OCI-M1 (cell line): ENCODE measurements around the gene NAIF1.

Experiments
- DNase-seq: peaks from one replicate; lab custom pipeline; 2025; lab: John Stamatoyannopoulos, UW

The NAIF1 gene

DNA sequence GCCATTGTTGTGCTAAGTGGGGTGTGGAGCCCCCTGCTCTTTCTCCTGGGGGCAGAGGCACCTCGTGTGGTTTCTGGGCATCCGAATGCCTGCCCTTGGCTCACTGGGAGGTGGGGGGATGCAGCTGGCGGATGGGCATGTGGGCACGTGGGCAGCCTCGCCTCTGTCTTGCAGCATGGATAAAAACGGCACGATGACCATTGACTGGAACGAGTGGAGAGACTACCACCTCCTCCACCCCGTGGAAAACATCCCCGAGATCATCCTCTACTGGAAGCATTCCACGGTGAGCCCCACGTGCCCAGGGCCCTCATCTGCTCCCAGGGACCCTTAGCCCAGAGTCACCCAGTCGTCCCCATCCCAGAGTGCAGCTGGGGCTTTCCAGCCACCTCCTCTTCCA is 35.1 kb upstream of the NAIF1 start:
- DNase-seq, result no peak

- no peak for DNase-seq
Measured at GRCh38 chr9:128101690-128102089, 34.6 kb upstream of the NAIF1 start.

DNA sequence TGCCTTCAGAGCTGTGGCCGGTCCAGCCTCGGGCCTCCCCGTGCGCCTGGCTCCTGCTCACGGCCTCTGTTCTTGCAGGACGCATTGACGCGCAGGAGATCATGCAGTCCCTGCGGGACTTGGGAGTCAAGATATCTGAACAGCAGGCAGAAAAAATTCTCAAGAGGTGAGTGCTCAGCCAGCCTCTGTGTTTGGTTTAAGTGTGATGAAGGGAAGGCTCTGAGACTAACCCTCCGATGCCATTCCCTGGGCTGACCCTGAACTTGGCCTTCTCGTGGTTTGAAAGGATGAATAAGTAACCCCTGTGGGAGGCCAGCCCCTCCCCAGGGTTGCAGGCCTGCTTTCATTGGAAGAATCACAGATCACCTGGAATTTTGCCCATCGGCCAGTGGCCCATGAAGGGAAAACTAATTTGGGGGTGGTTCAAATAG is 34.1 kb upstream of the NAIF1 start:
- no peak for DNase-seq

GRCh38 chr9:128100581-128100980 is 33.5 kb upstream of the NAIF1 start:
- DNase-seq, result no peak

DNA sequence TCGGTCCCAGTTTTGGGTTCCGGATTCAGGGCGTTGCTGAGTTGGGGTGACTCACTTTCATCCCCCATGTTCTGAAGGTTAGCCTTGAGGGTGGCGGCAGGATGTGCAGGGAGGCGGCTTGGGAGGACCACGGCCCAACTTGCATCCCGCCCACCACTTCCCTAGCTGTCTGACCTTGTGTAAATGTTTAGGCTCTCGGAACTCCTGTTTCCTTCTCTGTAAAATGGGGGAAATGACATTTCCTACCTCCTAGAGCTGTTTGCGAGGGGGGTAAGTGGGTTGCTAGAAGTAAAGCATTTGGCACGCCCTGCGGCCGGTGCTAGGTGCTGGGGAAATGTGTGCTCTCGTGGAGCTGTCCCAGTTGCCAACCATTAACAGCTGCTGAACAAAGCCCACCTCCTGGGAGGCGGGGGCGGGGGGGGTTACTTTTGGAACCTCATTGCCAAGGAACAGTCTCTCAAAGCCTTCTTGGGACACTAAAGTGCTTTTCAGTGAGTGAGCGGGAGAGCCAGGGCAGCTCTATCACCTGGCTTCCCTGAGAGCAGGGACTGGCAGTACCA is 32.9 kb upstream of the NAIF1 start:
- DNase-seq, result no peak

- DNase-seq, result no peak
Measured at GRCh38 chr9:128099231-128099931, 32.3 kb upstream of the NAIF1 start.

DNA sequence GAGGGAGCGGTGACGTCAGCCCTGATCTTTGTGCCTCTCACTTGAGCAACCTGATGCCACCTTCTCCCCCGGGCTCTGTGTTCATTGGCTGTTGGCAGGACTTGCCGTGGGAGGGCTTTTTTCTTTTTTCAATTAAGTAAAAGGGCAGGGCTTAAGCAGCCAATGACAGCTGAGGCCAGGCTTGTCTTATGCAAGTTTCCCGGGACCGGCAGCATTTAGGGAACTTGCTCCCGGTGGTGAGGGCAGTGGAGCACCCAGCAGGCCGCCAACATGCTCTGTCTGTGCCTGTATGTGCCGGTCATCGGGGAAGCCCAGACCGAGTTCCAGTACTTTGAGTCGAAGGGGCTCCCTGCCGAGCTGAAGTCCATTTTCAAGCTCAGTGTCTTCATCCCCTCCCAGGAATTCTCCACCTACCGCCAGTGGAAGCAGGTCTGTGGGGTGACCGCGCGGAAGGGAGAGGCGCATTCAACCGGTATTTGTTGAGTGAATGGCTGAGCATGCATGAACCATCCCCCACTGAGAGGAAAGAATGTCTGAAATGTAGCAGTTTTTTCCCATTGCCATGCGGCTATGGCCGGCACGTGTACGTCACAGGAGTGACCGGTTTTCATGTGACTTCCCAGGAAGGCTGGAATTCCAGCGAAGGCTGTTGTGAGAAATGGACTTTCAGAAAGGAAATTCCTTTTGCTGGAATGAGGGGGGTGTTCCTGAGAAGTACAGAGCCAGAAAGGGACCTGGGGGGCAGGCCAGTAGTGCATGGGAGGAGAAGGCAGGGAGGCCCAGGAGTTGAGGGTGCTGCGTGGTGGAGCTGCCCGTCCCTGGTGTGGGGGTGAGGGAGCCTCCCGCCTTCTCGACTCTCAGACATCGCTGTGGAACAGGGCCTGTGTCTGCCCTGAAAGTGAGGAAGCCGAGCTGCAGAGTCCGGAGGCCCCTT is 31.4 kb upstream of the NAIF1 start:
- peak; percentile 97 for DNase-seq

DNA sequence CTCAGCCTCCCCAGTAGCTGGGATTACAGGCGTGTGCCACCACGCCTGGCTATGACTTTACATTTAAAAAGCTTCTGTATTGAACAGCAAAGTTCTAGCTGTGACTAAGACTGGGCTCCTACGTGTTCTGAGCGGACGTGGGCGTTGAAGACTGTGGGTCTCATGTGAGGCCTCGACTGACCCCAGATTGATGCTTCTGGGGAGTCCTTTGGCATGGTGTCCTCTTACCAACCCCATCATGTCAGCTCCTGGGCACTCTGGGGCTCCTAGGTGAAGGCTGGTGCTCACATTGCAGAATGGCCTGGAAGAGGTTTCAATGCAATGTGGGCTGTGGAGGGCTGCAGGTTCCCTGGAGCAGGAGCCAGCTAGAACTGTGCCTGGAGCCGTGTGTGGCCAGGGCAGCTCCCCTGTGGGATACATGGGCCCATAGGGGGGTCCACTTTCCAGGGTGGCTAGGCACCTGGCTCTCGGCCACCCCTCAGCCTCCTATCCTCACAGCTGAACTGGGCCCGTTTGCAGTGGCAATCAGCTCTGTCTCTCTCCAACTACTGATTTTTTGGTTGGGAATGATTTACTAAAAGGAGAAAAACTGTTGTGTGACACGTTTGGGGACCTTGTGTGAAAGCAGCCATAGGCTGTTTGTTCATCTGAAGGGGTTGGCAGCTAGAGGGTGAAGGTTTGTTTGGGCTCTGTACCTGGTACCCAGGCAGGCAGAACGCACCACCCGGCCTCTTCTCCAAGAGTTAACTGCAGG is 30.6 kb upstream of the NAIF1 start:
- DNase-seq, result no peak

DNA sequence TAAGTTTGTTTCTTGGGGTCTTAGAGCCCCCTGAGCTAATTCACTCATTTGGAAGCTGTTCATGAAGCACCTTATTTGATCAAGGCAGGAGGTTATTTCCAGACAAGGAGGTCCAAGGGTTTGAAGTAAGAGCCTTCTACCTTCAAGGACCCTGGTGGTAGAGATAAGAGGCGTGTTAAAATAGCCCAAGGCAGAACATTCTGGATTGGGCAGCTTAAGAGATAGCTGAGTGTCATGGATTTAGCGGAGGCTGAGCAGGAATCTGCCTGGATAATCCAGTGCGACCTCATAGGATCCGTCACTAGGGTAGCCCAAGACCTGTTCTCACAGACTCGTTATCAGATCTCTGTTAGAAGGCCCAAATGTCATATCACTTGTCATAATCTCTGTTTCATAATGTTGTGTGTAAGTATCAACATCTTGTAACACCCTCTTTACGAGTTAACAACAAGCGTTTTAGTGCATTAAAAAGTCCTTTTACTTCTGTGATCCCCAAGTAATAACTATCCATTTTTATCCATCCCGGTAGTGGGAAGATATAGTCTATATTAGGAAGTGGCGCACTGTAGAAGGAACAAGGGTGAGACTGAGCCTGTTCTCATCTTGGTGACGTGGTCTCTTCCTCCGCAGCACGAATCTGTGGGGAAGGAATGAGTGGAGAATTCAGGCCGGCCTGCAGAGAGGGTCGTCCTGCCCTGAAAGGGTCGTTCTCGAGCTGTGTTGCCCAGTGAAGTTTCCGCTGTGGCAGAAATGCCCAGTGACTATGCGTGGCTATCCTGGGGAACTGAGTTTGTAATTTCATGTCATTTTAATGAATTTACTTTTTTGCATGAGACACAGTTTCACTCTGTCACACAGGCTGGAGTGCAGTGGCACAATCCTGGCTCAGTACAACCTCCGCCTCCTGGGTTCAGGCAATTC is 29.8 kb upstream of the NAIF1 start:
- DNase-seq, result peak; percentile 19

DNA sequence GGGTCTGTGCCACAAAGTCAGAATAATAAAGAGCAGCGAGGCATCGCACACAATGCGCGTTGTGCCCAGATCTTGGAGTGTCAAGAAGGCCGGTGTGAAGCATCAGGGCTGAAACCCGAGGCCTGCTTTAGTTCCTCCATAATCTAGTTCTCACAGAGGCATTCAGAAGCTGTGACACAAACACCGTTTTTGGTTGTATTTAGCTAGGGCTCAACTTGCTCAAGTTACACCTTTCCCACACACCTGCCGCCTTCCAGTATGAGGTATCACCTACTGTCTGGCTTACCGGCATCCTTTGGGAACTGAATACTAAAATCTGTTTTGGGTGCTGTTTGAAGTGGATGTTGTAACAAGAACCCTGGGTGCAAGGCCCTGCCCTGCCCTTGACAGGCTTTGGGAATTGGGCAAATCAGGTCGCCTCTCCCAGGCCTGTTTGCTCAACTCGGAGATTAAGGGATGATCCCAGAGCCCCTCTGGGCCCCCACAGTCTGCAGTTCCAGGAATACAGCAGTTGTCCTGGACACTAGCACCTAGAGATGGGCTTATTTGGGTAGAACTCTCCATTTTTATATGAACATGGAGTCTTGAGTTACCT is 27.9 kb upstream of the NAIF1 start:
- DNase-seq, result no peak

DNA sequence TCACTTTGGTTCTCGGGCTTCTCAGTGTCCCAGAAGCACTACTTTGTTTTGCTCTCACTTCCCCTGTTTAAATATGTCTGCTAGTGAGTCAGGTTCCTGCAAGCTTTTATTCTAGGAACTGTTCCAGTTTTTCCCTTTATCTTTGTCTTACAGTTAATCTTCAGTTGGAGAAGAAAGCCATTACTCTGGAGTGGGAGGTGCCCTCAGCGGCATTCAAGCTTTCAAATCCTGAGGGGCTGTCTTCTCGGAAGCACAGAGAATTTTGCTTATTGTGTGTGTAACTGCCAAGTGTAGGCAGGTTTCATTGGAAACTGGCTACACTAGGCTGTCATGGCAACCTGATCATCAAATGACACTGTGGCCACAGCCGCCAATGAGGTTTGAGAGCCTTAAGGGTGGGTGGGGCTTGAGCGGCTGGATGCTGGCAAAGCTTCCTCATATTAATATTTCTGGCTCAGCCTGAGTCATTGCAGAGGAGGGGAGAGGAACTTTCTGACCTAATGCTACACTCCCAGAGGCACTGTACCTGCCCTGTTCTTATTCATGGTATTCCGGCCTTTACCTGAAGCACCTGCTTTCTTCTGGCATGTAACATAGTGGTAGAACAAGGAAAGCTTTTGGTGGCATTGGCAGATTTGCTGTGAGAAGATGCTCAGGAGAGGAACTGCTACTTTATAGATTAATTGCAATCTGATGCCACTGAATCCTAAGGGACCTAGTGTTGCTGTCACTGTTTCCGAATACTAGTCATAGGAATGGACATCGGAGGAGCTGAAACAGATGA is 27.2 kb upstream of the NAIF1 start:
- DNase-seq, result peak; percentile 99

DNA sequence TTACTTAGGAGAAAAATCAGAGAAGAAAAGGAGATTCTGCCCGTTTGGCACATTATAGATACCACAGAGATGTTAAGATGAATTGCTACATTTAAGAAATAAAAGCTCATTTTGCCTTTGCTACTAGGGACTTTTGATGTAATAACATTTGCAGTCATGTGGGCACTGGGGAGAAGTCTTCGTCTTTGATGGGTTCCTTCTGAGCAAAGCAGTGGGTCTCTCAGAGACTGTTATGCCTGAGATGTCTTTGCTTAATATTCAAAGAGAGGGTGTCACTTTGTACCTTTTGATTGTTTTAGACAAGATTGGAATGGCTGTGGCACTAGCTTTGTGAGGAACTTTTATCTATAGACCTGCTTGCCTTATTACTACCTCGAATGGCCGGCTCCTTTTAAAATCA is 25.9 kb upstream of the NAIF1 start:
- peak; percentile 40 for DNase-seq

DNA sequence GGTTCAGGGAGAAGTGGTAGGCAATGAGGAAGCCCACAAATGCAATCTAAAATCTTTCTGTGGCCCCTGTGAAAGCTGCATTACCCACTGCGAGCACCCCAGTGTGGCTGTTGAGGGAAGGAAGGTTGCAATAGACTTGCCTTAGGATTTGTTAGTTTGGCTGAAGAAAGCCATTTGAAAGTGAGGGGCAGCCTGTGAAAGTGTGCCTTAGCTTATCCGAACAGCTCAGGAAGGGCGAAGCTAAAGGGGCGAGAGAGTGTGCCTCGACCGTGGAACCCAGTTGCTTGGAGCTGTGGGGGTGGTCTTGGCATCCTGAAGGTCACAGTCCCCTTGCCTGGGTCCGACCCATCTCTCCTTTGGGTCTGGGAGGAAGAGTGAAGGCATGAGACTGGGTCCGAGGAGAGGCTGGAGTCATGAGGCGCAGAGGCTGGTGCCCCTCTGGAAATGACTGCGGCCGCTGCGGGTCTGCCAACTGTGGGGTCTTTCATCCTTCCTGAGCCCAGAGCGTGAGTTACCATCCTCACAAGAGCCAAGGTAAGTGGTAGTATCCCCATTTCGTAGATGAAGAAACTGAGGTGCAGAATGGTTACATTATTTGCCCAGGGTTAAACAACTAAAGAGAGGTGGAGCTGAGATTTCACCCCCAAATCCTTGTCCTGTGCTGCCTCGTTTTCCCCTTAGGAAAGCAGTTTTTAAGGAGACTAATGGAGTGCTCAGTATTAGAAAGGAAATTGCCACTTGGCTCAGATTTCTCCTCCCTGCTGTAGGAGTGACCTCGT is 25.3 kb upstream of the NAIF1 start:
- no peak for DNase-seq

GRCh38 chr9:128091571-128091970 is 24.5 kb upstream of the NAIF1 start:
- no peak for DNase-seq

GRCh38 chr9:128091144-128091543 is 24.0 kb upstream of the NAIF1 start:
- DNase-seq, result no peak

DNA sequence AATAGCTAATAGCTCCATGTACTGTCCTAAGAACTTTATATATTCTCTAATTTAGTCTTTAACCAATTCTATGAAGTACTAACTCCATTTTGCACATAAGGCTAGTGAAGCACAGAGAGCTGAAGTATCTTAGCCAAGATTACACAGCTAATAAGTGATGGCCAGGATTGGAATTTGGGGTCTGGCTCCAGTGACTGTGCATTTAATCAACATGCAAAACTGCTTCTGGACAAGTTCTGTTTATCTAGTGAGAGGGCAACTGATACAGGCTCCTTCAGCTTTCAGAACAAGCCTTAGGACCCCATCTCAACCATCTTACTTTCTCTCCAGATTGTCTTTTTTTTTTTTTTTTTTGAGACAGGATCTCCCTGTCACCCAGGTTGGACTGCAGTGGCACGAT is 22.2 kb upstream of the NAIF1 start:
- no peak for DNase-seq

DNA sequence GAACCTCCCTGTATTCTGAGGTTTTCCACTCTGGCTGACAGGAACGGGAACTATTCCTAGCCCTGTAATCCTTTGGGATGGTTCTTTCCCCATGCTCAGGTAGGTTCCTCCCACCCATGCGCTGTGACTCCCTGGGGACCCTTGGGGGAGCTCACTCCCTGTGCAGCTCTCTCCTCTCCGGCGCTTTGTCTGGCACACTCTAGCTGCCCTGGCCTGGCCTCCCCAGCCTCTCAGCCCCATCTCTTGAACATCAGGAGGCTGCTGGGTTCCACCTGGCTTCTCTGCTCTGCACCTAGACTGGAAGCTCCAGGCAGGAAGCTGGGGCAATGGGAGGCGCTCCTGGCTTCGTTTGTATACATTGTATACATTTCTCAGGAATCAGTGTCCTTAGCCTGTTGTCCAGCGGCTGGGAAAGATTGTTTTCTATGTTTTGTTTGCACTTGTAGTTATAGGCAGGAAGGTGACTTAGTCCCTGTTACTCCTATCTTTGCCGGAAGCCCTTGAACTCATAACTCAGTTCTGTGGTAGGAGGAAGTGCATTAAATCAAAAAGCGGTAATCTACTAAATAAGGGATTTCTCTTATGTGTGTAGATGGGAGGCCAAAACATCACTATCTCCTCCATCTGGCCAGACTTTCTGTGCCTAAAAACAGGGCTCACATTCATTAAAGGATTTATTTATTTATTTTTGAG is 21.3 kb upstream of the NAIF1 start:
- no peak for DNase-seq

- no peak for DNase-seq
Measured at GRCh38 chr9:128087262-128087661, 20.1 kb upstream of the NAIF1 start.

DNA sequence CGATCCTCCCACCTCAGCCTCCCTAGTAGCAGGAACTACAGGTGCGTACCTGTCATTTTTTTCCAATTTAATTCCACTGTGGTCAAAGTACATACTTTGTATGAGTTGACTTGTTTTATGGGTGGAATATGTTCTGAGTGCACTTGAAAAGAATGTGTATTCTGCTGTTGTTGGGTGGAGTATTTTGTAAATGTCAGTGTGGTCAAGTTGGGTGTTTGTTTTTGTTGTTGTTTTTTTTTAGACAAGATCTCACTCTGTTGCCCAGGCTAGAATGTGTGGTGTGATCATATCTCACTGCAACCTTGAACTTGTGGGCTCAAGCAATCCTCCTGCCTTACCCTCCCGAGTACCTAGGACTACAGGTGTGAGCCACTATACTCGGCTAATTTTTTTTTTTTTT is 18.8 kb upstream of the NAIF1 start:
- DNase-seq, result no peak
